ENCODE results near the gene SBF1.
"Not testable (repeated sequence)": the region's sequence is repeated elsewhere in the genome, so short reads cannot be mapped to it uniquely, and the experiment has no call there.

SBF1 gene

DNA sequence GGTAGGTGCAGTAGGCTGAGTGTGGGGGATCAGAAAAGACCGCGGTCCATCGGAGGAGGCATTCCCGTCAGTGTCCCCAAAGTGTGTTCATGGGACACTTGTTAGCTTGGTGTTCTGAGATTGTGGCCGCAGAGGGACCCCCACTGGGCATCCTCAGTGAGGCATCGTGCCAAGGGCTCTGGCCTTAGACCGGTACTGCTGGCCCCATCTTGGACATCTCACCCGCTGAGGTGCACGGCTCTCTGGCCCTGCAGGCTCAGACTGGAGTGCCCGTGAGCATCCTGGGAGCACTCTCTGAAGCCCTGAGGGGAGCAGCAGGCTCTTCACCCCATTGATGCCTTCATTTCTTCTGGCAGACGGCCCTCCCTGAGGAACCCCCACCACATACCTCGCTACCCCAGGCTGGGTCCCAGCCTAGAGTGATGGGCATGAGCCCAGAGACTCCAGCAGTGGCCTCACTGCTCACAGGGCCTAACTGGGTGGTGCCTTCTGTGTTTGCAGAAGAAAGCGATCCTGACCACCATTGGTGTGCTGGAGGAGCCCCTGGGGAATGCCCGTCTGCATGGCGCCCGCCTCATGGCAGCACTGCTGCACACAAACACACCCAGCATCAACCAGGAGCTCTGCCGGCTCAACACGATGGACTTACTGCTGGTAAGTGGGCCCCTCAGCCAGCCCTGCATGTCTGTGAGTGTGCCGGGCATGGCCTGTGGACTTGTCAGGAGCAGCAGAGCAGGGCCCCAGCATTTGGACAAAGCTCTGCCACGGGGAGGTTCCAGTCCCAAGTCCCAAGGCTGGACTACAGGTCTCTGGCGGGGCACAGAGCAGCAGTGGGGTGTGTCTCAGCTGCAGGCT, 51.6 kb downstream of the SBF1 start:
- DNase-seq (ENCODE audit: low read depth): no peak

GRCh38 chr22:50422046-50422445, 52.8 kb downstream of the SBF1 start:
- no peak for DNase-seq (ENCODE audit: low read depth)

DNA sequence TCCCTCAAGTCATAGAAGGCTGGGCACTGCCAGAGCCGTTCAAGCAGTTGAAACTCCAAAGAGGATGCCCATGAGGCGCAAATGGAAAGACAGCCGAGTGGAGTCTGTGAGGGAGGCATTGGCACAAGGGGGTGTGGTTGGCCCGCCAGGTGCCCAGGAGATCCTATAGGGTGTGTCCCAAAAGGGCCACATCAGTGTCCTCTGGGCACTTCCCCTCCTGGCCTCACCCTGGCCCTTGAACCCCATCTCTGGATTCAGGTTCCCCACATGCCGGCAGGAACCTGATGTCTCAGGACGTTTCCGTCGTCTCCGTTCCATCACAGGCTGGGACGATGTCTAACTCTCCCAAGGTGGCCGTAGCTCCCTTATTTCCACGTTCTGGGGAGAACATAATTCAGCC, 54.3 kb downstream of the SBF1 start:
- DNase-seq (ENCODE audit: low read depth): no peak

GRCh38 chr22:50420015-50420414, 54.8 kb downstream of the SBF1 start:
- no peak for DNase-seq (ENCODE audit: low read depth)

GRCh38 chr22:50419116-50419515, 55.7 kb downstream of the SBF1 start:
- no peak for DNase-seq (ENCODE audit: low read depth)

DNA sequence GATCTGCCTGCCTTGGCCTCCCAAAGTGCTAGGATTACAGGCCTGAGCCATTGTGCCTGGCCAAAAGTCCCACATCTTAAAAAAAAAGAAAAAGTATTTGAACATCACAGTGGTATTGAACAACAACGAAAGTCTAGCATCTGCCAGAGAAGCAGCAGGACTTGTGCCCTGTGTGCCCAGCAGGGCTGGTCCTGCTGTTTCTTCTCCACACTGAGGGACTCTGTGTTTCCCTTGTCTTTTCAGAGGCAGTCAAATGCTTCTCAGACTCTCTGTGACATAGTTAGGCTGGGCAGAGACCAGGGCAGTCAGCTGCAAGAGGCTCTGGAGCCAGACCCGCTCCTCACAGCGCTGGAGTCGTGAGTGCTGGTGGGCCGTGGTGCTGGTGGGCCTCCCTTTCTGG, 56.2 kb downstream of the SBF1 start:
- DNase-seq (ENCODE audit: low read depth): no peak

- no peak for DNase-seq (ENCODE audit: low read depth)
Observed at GRCh38 chr22:50417411-50418210, 57.2 kb downstream of the SBF1 start.

DNA sequence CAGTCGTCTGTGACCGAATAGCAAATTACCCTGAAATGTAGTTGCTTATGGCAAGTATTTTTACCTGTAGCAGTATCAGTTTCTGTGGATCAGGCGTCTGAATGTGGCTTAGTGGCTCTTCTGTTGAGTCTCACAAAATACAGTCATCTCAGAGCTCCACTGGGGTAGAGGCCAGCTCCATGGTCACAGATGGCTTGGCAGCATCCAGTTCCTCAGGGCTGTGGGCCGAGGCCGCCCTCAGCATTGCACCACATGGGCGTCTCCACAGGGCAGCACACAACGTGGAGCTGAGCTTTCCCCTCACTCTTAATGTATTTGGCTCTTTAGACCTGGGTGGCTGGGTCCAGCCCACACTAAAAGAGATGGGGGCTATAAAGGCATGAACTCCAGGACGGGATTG, 57.8 kb downstream of the SBF1 start:
- no peak for DNase-seq (ENCODE audit: low read depth)

DNA sequence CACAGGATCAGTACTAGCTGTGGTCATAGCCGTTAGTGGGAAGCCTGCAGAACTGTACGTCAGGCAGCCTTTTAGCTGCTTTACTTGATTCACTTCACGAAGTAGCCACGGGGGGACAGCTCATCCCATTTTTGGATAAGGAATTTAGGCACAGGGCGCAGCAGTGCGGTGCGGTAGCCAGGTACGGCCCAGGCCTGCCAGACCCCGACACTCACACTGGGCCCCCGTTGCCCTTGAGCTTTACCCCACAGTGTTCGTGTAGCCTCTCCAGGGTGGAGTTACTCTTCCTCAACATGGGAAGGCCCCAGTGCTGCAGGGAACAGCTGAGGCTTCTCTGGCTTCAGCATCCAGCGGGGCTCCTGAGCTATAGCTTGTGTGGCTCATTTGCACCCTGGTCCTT, 59.4 kb downstream of the SBF1 start:
- DNase-seq (ENCODE audit: low read depth): no peak

DNA sequence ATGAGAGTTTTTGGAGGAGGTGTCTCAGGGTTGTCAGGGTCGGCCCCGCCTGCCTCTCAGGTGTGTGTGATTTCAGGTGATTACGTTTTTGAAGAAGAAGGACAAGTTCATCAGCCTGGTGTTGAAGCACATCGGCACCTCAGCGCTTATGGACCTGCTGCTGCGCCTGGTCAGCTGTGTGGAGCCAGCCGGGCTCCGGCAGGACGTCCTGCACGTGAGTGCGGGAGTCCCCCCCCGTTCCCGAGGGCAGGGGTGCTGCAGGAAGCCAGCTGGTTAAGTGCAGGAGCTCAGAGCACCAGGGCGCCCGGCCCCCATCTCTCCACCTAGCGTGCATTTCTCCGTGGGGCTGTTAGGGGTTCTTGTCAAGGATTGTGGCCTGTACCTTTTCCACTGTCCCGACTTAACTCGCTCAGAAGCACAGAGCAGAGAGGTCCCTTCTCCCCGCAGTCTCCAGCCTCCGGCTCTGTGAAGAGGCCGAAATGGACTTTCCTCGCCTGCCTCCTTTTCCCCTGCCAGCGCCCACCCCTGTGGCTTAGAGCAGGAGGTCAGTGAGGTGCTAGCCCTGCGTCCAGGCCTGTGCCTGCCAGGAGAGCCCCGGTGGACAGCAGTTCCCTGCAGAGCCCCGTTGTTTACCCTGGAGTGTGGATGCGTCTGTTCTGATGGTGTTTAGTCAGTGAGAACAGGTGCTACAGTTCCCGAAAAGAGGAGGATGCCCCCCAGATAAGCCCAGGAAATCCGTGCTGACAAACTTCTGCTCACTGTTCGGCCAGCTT, 60.2 kb downstream of the SBF1 start:
- no peak for DNase-seq (ENCODE audit: low read depth)

DNA sequence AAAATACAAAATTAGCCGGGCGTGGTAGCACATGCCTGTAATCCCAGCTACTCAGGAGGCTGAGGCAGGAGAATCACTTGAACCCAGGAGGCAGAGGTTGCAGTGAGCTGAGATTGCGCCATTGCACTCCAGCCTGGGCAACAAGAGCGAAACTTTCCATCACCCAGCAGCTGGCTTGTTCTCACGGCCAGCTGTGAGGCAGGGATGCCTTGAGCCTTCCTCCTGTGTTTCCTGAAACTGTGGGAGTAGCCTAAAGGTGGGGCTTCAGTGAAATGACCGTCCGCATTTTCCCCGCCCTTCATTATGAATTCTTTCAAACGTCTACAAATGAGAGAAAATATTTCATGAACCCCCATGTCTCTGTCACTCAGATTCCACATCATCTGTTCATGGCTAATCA, 65.9 kb downstream of the SBF1 start:
- DNase-seq (ENCODE audit: low read depth): not testable (repeated sequence)

DNA sequence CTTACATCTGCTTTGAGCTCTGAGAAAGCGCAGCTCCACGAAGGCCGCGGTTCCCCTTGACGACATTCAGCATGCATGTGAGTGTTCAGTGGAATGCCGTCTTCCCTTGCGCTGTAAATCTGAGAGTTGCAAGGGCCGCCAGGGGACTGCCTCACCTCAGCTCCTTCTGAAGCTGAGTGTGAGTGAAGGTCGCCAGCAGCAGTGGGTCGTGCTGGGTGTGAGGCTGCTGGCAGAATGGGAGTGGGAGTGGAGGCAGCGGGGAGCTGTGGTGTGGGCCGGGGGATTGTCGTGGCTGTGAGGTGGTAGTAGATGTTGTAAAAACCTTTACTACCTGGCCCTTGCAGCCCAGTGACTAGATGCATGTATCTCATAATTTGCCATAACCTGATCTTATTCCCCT, 66.5 kb downstream of the SBF1 start:
- no peak for DNase-seq (ENCODE audit: low read depth)

- no peak for DNase-seq (ENCODE audit: low read depth)
Observed at GRCh38 chr22:50406416-50407170, 68.2 kb downstream of the SBF1 start.

GRCh38 chr22:50403701-50404101, 71.1 kb downstream of the SBF1 start:
- DNase-seq (ENCODE audit: low read depth): no peak

DNA sequence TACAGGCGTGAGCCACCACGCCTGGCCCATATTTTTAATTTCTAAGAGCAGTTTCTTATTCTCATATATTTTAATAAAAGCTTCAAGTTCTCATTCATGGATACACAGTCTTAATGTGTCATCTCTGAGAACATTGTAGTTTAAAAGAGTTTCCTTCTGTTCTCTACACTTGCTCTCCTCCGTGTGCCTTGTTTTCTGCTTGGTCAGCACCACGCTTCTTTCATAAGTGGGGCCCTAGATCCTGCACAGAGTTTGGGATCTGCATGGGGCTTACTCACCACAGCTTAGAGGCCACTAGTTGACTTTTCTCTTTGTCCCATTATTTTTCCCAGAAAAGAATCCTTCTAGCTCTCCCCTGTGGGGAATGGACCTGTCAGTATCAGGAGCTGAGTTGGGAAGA, 72.9 kb downstream of the SBF1 start:
- DNase-seq (ENCODE audit: low read depth): no peak

- no peak for DNase-seq (ENCODE audit: low read depth)
Observed at GRCh38 chr22:50400931-50401330, 73.9 kb downstream of the SBF1 start.

DNA sequence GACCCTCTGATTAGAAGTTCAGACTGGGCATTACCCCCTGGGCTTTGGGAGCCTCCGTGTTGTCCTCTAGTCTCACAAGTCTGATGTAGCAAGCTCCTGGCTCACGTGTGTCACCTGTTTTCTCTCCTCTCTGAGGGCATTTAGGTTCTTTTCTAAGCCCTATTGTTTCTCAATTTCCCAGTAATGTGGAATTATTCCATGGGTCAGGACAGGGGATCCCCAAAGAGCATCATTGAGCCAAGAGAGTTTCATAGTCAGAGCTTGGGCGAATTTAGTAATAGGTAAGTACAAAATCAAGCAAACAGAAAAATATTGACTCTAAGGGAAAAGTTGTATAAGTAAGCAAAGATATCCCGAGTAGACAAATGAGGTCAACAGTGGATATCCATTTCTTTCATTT, 74.4 kb downstream of the SBF1 start:
- DNase-seq (ENCODE audit: low read depth): no peak

GRCh38 chr22:50399751-50400331, 75.0 kb downstream of the SBF1 start:
- no peak for DNase-seq (ENCODE audit: low read depth)

DNA sequence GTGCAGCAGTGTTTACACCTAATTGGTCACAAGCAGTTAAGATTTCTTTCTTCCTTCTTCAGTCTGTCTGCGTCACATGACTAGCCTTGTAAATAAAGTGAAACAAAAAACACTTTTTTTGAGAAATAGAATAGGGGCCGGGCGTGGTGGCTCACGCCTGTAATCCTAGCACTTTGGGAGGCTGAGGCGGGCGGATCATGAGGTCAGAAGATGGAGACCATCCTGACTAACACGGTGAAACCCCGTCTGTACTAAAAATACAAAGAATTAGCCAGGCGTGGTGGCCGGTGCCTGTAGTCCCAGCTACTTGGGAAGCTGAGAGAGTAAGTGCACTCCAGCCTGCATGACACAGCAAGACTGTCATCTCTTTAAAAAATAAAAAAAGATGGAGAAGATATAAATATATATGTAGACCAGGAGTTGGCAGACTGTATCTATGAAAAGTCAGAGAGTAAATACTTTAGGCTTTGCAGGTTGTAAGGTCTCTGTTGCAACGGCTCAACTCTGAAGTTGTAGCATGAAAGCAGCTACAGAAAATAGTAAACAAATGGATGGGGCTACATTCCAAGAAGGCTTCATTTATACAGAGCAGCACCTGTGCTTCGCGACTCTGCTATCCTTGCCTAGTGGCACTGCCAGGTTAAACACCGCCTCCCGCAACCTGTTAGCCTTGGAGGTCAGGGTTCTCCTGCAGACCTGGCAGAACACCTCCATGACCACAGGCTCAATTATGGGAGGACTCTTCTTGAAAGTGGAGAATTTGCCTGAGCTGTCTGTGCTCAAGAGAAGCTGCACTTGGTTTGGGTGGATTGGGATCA, 75.8 kb downstream of the SBF1 start:
- no peak for DNase-seq (ENCODE audit: low read depth)

- not testable (repeated sequence) for DNase-seq (ENCODE audit: low read depth)
Observed at GRCh38 chr22:50397371-50398060, 77.3 kb downstream of the SBF1 start.

All from stimulated activated CD8-positive, alpha-beta memory T cell treated with anti-CD3 and anti-CD28 coated beads, Interleukin-15, amount 100 ng/mL, for 1 hour (primary cell).